ENCODE results near the gene TYK2.
A peak's percentile ranks its signal among the peaks of the same experiment; 100 is the strongest.
"Not testable (repeated sequence)": the region's sequence is repeated elsewhere in the genome, so short reads cannot be mapped to it uniquely, and the experiment has no call there.

The TYK2 gene

GRCh38 chr19:10388957-10389356 lies 8.6 kb upstream of the TYK2 start:
- DNase-seq: peak; percentile 88
- in situ Hi-C loops (cut with MboI; ENCODE audit: low pct_unique_long_range_greater_than_20kb, low sequenced_read_pairs): no loop called here

GRCh38 chr19:10384580-10384979 lies 4.2 kb upstream of the TYK2 start:
- in situ Hi-C loops (cut with MboI; ENCODE audit: low pct_unique_long_range_greater_than_20kb, low sequenced_read_pairs): no loop called here
- DNase-seq: no peak

- DNase-seq; in situ Hi-C loops (cut with MboI; ENCODE audit: low pct_unique_long_range_greater_than_20kb, low sequenced_read_pairs): not testable (repeated sequence)
Observed at GRCh38 chr19:10383223-10383499, 2.8 kb upstream of the TYK2 start.

- in situ Hi-C loops (cut with MboI; ENCODE audit: low pct_unique_long_range_greater_than_20kb, low sequenced_read_pairs): no loop called here
- no peak for DNase-seq
Observed at GRCh38 chr19:10379880-10380312, 476 bp downstream of the TYK2 start.

- in situ Hi-C loops (cut with MboI; ENCODE audit: low pct_unique_long_range_greater_than_20kb, low sequenced_read_pairs): no loop called here
- no peak for DNase-seq
Observed at GRCh38 chr19:10378124-10378523, 2.2 kb downstream of the TYK2 start.

GRCh38 chr19:10377140-10377640 lies 3.2 kb downstream of the TYK2 start:
- in situ Hi-C loops (cut with MboI; ENCODE audit: low pct_unique_long_range_greater_than_20kb, low sequenced_read_pairs); DNase-seq: not testable (repeated sequence)

GRCh38 chr19:10374931-10375330 lies 5.4 kb downstream of the TYK2 start:
- in situ Hi-C loops (cut with MboI; ENCODE audit: low pct_unique_long_range_greater_than_20kb, low sequenced_read_pairs): no loop called here
- no peak for DNase-seq

- DNase-seq: peak; percentile 21
Observed at GRCh38 chr19:10372690-10373089, 7.7 kb downstream of the TYK2 start.

GRCh38 chr19:10368101-10368803 lies 12.1 kb downstream of the TYK2 start:
- DNase-seq: no peak
- in situ Hi-C loops (cut with MboI; ENCODE audit: low pct_unique_long_range_greater_than_20kb, low sequenced_read_pairs): no loop called here

More at GRCh38 chr19:10372690-10373089, 7.7 kb downstream of the TYK2 start:
- in situ Hi-C loops (cut with MboI; ENCODE audit: low pct_unique_long_range_greater_than_20kb, low sequenced_read_pairs): no loop called here

GRCh38 chr19:10366950-10367512 lies 13.3 kb downstream of the TYK2 start:
- in situ Hi-C loops (cut with MboI; ENCODE audit: low pct_unique_long_range_greater_than_20kb, low sequenced_read_pairs); DNase-seq: not testable (repeated sequence)

GRCh38 chr19:10365518-10365917 lies 14.9 kb downstream of the TYK2 start:
- no peak for DNase-seq
- in situ Hi-C loops (cut with MboI; ENCODE audit: low pct_unique_long_range_greater_than_20kb, low sequenced_read_pairs): no loop called here

GRCh38 chr19:10364644-10365043 lies 15.7 kb downstream of the TYK2 start:
- no peak for DNase-seq
- in situ Hi-C loops (cut with MboI; ENCODE audit: low pct_unique_long_range_greater_than_20kb, low sequenced_read_pairs): no loop called here

- no peak for DNase-seq
- in situ Hi-C loops (cut with MboI; ENCODE audit: low pct_unique_long_range_greater_than_20kb, low sequenced_read_pairs): no loop called here
Observed at GRCh38 chr19:10363789-10364281, 16.5 kb downstream of the TYK2 start.

GRCh38 chr19:10362259-10362658 lies 18.1 kb downstream of the TYK2 start:
- in situ Hi-C loops (cut with MboI; ENCODE audit: low pct_unique_long_range_greater_than_20kb, low sequenced_read_pairs): no loop called here
- DNase-seq: no peak

GRCh38 chr19:10361569-10362011 lies 18.8 kb downstream of the TYK2 start:
- in situ Hi-C loops (cut with MboI; ENCODE audit: low pct_unique_long_range_greater_than_20kb, low sequenced_read_pairs): no loop called here

GRCh38 chr19:10356431-10356830 lies 23.9 kb downstream of the TYK2 start:
- in situ Hi-C loops (cut with MboI; ENCODE audit: low pct_unique_long_range_greater_than_20kb, low sequenced_read_pairs): no loop called here
- DNase-seq: no peak

More at GRCh38 chr19:10361569-10362011, 18.8 kb downstream of the TYK2 start:
- DNase-seq: no peak

- no peak for DNase-seq
- in situ Hi-C loops (cut with MboI; ENCODE audit: low pct_unique_long_range_greater_than_20kb, low sequenced_read_pairs): no loop called here
Observed at GRCh38 chr19:10353793-10354391, 26.5 kb downstream of the TYK2 start.

GRCh38 chr19:10352764-10353671 lies 27.4 kb downstream of the TYK2 start:
- in situ Hi-C loops (cut with MboI; ENCODE audit: low pct_unique_long_range_greater_than_20kb, low sequenced_read_pairs): no loop called here

GRCh38 chr19:10346509-10346908 lies 33.9 kb downstream of the TYK2 start:
- peak; percentile 31 for DNase-seq
- in situ Hi-C loops (cut with MboI; ENCODE audit: low pct_unique_long_range_greater_than_20kb, low sequenced_read_pairs): no loop called here

More at GRCh38 chr19:10352764-10353671, 27.4 kb downstream of the TYK2 start:
- no peak for DNase-seq

Data from KBM-7 (cell line).